HG02763 (cell line): ENCODE measurements around the gene BTN2A1.
"Not testable (repeated sequence)": the region's sequence is repeated elsewhere in the genome, so short reads cannot be mapped to it uniquely, and the experiment has no call there.

ENCODE experiments used
- ATAC-seq: cut with Tn5 transposase; IDR thresholded peaks from one replicate; pipeline ENCODE4 v1.9.1; 2021; ENCODE audit warnings: mild to moderate bottlenecking, moderate library complexity; ENCODE audit not compliant: unreplicated experiment

BTN2A1 gene

GRCh38 chr6:26431258-26432172 lies 26.2 kb upstream of the BTN2A1 start:
- no peak for ATAC-seq

- no peak for ATAC-seq
Measured at GRCh38 chr6:26432627-26433201, 25.0 kb upstream of the BTN2A1 start.

- not testable (repeated sequence) for ATAC-seq
Measured at GRCh38 chr6:26433680-26434079, 24.1 kb upstream of the BTN2A1 start.

GRCh38 chr6:26436018-26436417 lies 21.7 kb upstream of the BTN2A1 start:
- no peak for ATAC-seq

- no peak for ATAC-seq
Measured at GRCh38 chr6:26437550-26437949, 20.2 kb upstream of the BTN2A1 start.

- ATAC-seq, result no peak
Measured at GRCh38 chr6:26438000-26438399, 19.8 kb upstream of the BTN2A1 start.

- no peak for ATAC-seq
Measured at GRCh38 chr6:26439151-26440125, 18.3 kb upstream of the BTN2A1 start.

- ATAC-seq, result no peak
Measured at GRCh38 chr6:26440977-26441358, 16.8 kb upstream of the BTN2A1 start.

GRCh38 chr6:26441977-26442376 lies 15.8 kb upstream of the BTN2A1 start:
- no peak for ATAC-seq

- ATAC-seq, result peak; percentile 64
Measured at GRCh38 chr6:26445934-26446667, 11.7 kb upstream of the BTN2A1 start.

- ATAC-seq, result no peak
Measured at GRCh38 chr6:26447257-26447656, 10.5 kb upstream of the BTN2A1 start.

GRCh38 chr6:26450240-26450639 lies 7.5 kb upstream of the BTN2A1 start:
- no peak for ATAC-seq

- ATAC-seq, result no peak
Measured at GRCh38 chr6:26452631-26453235, 5.0 kb upstream of the BTN2A1 start.

GRCh38 chr6:26454631-26455030 lies 3.1 kb upstream of the BTN2A1 start:
- ATAC-seq, result no peak

GRCh38 chr6:26455357-26455970 lies 2.3 kb upstream of the BTN2A1 start:
- ATAC-seq, result no peak

- peak; percentile 13 for ATAC-seq
Measured at GRCh38 chr6:26457264-26457805, 420 bp upstream of the BTN2A1 start.

GRCh38 chr6:26459023-26459810 lies 1.5 kb downstream of the BTN2A1 start:
- no peak for ATAC-seq

GRCh38 chr6:26461353-26461752 lies 3.6 kb downstream of the BTN2A1 start:
- not testable (repeated sequence) for ATAC-seq

GRCh38 chr6:26464014-26464413 lies 6.3 kb downstream of the BTN2A1 start:
- ATAC-seq, result no peak
